Cardiac muscle cell (in vitro differentiated cells and primary cell): Measurements from ENCODE around the gene ZC3HAV1. TPM values are rescaled to one million over a fixed set of nuclear protein-coding genes. Genes with fewer than 3 reads are reported as not detected.
"Not testable (repeated sequence)": the region's sequence is repeated elsewhere in the genome, so short reads cannot be mapped to it uniquely, and the experiment has no call there.

Experiments
- DNase-seq, 2 donors: peaks; one replicate each; pipeline versions ENCODE4 v3.0.0 to v3.0.0-alpha.2; 2010 to 2017; ENCODE audit warnings: low read depth in 1 of 2, low spot score in 1 of 2
- H3K27ac ChIP-seq: fragments of 200-600 bp; sonication (generic); 2 replicates; pipeline ENCODE4 v1.5.1; 2016
- H3K27me3 ChIP-seq: fragments of 200-600 bp; sonication (generic); 2 replicates; pipeline ENCODE4 v1.6.0; 2016; ENCODE audit warnings: control low read depth
- H3K36me3 ChIP-seq: fragments of 200-600 bp; sonication (generic); 2 replicates; pipeline ENCODE4 v1.5.1; 2016; ENCODE audit warnings: control low read depth
- H3K4me1 ChIP-seq: fragments of 200-600 bp; sonication (generic); 2 replicates; pipeline ENCODE4 v1.8.1; 2017; ENCODE audit warnings: low read depth, mild to moderate bottlenecking, mixed run types
- H3K4me3 ChIP-seq: fragments of 200-600 bp; sonication (generic); 2 replicates; pipeline ENCODE4 v1.5.1; 2016; ENCODE audit warnings: mild to moderate bottlenecking
- H3K9me3 ChIP-seq: fragments of 200-600 bp; sonication (generic); 2 replicates; pipeline ENCODE4 v1.5.1; 2017; ENCODE audit warnings: low read depth, mild to moderate bottlenecking, control low read depth
- polyA plus RNA-seq: library from polyadenylated mRNA; unstranded; fragments of >200 nt; fragmentation: Nextera tagmentation; extraction: Ambion mirVana; gene quantifications from 2 replicates; pipeline ENCODE4 v1.2.1, GENCODE V29; 2016
- total RNA-seq: library from RNA; depleted of rRNA; stranded (reverse); fragments of >200 nt; gene quantifications from 2 replicates; pipeline ENCODE4 v1.2.3, GENCODE V29; 2016
- TF ChIP-seq, protein P1 (sequence below): IDR thresholded peaks from 2 replicates; pipeline ENCODE4 v1.5.1; 2012; ENCODE audit warnings: low read depth, mild to moderate bottlenecking, low read length

The ZC3HAV1 gene
- total and polyA plus RNA-seq, 2 experiments from 2014 or later: 13.8 to 18.6 TPM

DNA sequence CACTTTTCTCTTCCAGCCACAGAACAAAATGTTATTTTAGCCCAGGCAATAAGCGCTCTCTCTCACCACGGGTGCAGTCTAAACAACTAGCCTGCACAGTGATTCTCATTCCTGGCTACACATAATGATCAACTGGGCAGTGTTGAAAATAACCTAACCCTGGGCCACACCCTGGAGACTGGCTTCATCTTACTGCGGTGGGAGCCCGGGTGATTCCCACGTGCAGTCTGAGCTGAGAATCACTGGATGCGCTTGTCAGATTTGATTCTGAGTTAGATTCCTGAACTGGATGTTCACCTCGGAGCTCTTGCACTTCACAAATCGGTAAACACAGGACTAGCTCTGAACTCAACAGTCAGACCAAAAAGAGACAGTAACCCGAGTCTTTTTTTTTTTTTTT is 14.9 kb downstream of the ZC3HAV1 start:
- Histone ChIP-seq H3K9me3 (no peaks in the 10 kb centered on the region), H3K27me3 (no peaks in the 10 kb centered on the region), H3K4me3 (no peak overlapping the region), H3K36me3 (no peaks in the 10 kb centered on the region), H3K27ac (no peak overlapping the region), H3K4me1 (peaks cover 10% of the 10 kb centered on the region)
- DNase-seq: no peak
- TF ChIP-seq, protein P1, sequence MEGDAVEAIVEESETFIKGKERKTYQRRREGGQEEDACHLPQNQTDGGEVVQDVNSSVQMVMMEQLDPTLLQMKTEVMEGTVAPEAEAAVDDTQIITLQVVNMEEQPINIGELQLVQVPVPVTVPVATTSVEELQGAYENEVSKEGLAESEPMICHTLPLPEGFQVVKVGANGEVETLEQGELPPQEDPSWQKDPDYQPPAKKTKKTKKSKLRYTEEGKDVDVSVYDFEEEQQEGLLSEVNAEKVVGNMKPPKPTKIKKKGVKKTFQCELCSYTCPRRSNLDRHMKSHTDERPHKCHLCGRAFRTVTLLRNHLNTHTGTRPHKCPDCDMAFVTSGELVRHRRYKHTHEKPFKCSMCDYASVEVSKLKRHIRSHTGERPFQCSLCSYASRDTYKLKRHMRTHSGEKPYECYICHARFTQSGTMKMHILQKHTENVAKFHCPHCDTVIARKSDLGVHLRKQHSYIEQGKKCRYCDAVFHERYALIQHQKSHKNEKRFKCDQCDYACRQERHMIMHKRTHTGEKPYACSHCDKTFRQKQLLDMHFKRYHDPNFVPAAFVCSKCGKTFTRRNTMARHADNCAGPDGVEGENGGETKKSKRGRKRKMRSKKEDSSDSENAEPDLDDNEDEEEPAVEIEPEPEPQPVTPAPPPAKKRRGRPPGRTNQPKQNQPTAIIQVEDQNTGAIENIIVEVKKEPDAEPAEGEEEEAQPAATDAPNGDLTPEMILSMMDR: no peak

DNA sequence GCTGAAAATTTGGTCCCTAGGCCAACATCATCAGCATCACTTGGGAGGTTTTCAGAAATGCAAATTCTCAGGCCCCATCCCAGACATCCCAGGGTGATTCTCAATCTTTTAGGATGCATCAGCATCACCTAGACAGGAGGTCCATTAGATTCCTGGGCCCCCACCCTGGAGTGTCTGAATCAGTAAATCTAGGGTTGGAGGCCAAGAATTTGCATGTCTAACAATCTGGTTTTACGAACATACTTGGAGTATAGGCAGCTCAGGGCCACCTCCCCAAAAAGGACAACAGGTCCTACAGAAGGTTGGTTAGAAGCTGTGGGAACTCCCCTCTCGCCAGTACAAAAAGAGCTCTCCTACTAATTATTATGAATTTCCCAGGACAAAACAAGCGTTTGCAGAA is 15.5 kb downstream of the ZC3HAV1 start:
- no peaks in the 10 kb centered on the region for H3K36me3 ChIP-seq
- DNase-seq: no peak
- H3K27ac ChIP-seq: no peak overlapping the region
- no peaks in the 10 kb centered on the region for H3K9me3 ChIP-seq
- no peaks in the 10 kb centered on the region for H3K27me3 ChIP-seq
- H3K4me1 ChIP-seq: peaks cover 10% of the 10 kb centered on the region
- TF ChIP-seq, protein P1: no peak
- H3K4me3 ChIP-seq: no peak overlapping the region

DNA sequence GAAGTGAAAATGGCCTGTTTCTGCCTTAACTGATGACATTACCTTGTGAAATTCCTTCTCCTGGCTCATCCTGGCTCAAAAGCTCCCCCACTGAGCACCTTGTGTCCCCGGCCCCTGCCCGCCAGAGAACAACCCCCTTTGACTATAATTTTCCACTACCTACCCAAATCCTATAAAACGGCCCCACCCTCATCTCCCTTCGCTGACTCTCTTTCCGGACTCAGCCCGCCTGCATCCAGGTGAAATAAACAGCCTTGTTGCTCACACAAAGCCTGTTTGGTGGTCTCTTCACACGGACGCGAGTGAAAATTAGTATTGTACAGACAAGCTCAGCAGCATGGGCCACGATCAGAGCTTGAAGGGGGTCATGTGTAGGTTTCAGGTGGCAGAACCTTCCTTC is 16.0 kb downstream of the ZC3HAV1 start:
- not testable (repeated sequence) for H3K27ac ChIP-seq, DNase-seq, H3K4me3 ChIP-seq, H3K4me1 ChIP-seq, H3K9me3 ChIP-seq, H3K36me3 ChIP-seq, H3K27me3 ChIP-seq

DNA sequence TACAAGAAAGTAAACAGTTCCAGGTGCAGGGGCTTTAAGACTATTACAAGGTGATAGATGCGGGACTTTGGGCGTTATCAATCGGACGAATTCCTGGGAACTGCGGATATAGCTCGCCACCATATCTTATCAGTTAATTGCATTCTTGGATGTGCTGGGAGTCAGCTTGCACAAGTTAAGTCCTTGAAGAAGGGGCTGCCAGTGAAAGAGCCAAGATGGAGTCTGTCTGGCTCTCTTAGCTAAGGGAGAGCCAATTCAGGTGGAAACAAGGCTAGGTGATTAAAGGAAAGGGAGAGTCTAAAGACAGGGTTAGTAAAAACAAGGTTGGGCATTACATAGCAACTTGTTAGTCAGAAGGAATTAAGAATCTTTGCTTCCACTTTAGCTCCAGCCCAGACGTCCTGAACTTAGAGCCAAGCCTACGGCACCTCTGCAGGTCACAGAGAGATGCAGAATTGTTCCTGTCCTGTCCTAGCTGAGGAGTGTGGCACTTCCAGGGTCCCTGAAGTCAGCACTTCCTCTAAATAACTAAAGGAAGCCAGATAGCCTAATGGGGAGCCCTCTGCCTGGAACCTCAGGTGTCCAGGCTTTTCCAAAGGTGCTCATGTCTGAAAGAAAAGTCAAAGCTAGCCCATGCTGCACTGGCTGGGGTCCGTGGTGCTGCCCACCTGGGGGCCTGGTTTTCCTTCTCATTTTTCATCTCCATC is 17.3 kb downstream of the ZC3HAV1 start:
- no peak for DNase-seq
- H3K4me3 ChIP-seq: no peak overlapping the region

DNA sequence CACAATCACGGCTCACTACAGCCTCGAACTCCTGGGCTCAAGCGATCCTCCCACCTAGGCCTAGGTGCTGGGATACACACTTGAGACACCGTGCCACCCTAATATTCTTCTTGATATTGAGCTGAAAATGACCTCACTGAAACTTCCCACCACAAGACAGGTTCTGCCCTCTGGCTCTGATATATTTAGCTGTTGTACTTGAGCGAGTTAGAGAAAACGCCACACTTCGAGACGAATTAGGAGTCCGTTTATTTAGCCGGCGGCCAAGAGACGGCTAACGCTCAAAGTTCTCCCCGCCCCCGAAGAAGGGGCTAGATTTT is 17.9 kb downstream of the ZC3HAV1 start:
- Histone ChIP-seq H3K4me3 (no peak overlapping the region), H3K36me3 (peaks cover 4% of the 10 kb centered on the region), H3K4me1 (peaks cover 10% of the 10 kb centered on the region), H3K9me3 (no peaks in the 10 kb centered on the region), H3K27ac (peak overlapping the region; percentile 81), H3K27me3 (no peaks in the 10 kb centered on the region)
- DNase-seq: no peak
- TF ChIP-seq, protein P1: no peak

More for the DNA sequence above, 17.3 kb downstream of the ZC3HAV1 start:
- Histone ChIP-seq H3K27me3 (no peaks in the 10 kb centered on the region), H3K9me3 (no peaks in the 10 kb centered on the region), H3K36me3 (no peaks in the 10 kb centered on the region), H3K4me1 (peaks cover 10% of the 10 kb centered on the region), H3K27ac (peak overlapping the region; percentile 81)
- TF ChIP-seq, protein P1: no peak

DNA sequence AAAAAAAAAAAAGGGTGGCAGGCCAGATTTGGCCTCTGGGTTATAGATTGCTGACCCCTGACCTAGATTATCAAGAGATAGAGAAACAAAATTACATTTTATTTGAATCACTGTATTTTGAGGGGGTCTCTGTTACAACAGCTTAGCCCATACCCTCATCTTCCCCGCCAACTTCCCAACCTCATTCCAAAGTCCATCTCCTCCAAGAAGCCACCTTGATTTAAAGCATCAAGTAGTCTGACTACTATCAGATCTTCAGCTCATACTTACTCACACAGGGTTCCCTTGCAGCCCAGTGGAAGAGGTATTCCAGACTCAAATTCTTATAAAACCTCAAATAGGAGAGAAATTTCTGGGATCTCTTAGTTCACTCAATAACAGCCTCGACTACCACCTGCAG is 20.4 kb downstream of the ZC3HAV1 start:
- peaks cover 4% of the 10 kb centered on the region for H3K36me3 ChIP-seq
- TF ChIP-seq, protein P1: no peak
- H3K4me1 ChIP-seq: peaks cover 10% of the 10 kb centered on the region
- H3K27me3 ChIP-seq: no peaks in the 10 kb centered on the region
- H3K27ac ChIP-seq: no peak overlapping the region
- no peak for DNase-seq
- H3K4me3 ChIP-seq: no peak overlapping the region
- no peaks in the 10 kb centered on the region for H3K9me3 ChIP-seq
